Activated CD4-positive, alpha-beta T cell treated with anti-CD3 and anti-CD28 coated beads, Interleukin-2, amount 50 U/mL, for 24 hours (primary cell): Measurements from ENCODE around the gene ELMO3.

Experiments used
- DNase-seq, 2 donors: peaks; one replicate each; pipeline ENCODE4 v3.0.0-alpha.2; 2020; ENCODE audit warnings: low read depth in 1 of 2, low spot score in 1 of 2

The ELMO3 gene

DNA sequence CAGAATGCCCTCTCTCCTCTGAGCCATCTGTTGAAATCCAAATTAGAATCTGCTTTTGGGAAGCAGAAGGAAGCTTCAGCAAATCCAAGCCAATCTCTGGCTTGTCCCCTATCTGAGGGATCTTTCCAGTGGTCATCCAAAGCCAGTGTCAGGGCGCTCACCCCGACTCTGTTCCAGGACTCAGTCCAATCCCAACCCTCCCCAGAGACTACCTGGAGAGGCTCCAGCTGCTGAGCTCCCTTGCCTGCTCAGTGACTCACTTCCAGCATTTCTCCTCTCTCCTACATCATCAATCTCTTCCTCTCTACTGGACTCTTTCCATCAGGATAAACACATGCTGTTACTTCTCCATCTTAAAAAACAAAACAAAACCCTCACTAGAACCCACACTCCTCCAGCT is 17.6 kb upstream of the ELMO3 start:
- no peak for DNase-seq

GRCh38 chr16:67182288-67182687 is 16.6 kb upstream of the ELMO3 start:
- no peak for DNase-seq

GRCh38 chr16:67183284-67183626 is 15.7 kb upstream of the ELMO3 start:
- DNase-seq = no peak

DNA sequence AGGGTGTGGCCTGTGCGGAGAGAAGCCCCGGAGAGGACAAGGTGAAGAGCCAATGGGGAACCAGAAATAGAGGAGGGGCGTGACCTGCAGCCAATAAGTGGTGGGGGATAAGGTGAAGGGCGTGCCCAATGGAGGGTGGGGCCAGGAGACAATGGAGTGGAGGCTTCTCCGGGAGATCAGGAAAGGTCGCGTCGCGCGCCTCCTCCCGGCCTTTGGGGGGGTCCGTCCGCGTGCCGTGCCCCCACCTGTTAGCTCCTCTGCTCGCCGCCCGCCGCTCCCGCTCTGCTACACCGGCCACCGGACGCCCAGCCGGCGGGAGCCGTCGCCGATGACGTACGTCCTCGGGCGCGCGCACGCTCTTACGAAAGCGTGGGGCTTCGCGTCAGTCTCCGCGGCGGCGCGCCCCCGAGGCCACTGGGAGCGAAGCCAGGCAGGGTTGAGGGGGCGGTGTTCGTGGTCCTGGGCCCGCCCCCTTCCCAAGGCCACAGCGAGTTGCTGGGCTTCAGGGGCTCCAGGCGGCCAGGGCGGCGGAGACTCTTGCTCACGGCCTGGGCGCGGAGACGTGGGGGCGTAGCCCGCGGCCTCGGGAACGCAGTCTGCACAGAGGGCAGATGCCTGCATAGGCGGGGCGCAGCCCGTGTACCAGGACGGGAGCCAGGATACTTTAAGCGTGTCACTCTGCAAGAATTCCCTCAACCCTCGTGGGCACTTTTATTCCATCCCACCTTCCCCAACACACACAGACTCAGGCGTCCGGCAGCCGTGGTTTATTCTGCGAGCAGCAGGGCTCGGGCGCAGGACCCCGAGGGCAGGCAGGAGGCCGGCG is 15.1 kb upstream of the ELMO3 start, which contains the start of gene MATCAP1:
MATCAP1 (minus strand) TSS at position 337 of the 826 bp plus-strand sequence. CDS start 3,353 bp downstream, outside the sequence.
- DNase-seq = peak; percentile 78 to 92

DNA sequence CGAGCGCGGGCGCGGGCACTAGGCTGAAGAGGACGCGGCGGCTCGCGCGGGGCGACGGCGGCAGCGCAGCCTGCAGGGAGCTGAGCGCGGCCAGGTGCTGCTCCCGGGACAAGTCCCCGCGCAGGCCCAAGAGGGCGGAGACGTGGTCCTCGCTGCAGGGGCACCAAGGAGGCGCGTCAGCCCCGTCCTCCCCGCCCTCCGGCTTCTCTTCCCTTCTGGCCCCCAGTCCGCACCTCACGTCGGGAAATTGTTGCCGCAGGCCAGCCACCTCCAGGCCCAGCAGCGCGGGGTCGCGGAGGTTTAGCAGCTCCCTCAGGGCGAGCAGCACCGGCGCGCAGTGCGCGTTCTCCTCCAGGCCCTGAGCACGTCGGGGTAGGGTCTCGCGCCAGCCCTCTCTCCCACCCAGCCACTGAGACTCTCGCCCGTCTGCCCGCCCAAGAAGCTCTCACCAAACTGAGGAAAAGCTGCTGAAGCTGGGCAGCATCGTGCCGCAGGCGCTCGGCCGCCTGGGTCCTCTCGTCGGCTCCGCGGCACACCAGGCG is 14.4 kb upstream of the ELMO3 start:
- no peak for DNase-seq

GRCh38 chr16:67184995-67185650 is 13.8 kb upstream of the ELMO3 start:
- peak; percentile 70 to 77 for DNase-seq

- no peak for DNase-seq
Observed at GRCh38 chr16:67185651-67186134, 13.2 kb upstream of the ELMO3 start.

GRCh38 chr16:67186550-67186950 is 12.4 kb upstream of the ELMO3 start:
- no peak for DNase-seq

DNA sequence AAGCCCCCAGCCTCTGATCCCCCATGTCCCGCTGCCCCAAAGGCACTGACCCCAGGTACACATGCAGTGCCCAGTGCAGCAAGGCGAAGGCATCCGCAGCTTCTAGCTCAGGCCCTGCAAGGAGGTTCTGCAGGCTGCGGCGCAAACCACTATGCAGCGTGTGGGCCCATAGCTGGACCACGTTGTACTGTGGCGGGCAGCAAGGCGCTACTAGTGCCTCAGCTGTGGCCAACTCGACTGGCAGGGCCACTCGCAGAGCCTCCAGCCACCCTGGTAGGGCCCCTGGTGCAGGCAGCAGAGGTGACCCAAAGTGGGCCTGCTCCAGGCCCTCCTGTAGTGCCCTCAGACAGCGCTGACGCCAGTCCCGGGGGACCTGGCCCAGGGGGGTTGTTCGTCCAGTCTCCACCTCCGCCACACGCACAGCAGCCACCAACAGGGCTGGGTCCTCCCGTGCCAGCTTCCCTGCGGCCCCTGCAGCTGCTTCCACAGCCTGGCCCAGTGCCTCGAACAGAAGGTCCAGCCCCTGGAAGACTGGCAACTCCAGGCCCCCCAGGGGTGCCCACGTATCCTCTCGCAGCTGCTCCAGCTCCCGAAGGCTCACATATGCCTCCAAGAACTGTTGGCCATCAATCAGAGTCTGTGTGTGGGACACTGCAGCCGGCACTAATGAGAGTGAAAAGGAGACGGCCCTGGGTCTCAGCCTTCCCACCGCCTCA is 11.6 kb upstream of the ELMO3 start:
- DNase-seq = no peak

DNA sequence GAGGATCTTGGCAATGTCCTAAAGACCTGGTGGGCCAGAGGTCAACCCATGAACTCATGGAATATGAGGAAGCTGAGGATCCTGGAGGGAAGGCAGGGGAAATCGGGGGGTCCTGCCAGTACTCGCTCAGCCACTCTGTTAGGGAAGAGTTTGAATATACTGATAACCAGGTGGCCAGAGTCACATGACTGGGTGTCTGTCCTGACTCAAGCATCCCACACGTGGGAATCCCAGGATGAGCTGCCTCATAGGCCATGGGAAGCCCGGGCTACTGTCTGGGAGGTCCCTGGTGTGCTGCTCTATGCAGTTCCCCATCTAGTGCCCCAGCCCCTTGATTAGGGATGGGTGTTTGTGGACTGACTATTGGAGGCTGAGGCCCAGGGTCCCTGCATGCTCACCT is 10.6 kb upstream of the ELMO3 start:
- DNase-seq = no peak

- no peak for DNase-seq
Observed at GRCh38 chr16:67188798-67189197, 10.1 kb upstream of the ELMO3 start.

GRCh38 chr16:67190041-67190440 is 8.9 kb upstream of the ELMO3 start, which contains the start of gene EXOC3L1:
Gene EXOC3L1, minus strand, starts transcription at chr16:67190136. Its CDS starts 460 bp downstream, at chr16:67189676.
- DNase-seq = no peak

DNA sequence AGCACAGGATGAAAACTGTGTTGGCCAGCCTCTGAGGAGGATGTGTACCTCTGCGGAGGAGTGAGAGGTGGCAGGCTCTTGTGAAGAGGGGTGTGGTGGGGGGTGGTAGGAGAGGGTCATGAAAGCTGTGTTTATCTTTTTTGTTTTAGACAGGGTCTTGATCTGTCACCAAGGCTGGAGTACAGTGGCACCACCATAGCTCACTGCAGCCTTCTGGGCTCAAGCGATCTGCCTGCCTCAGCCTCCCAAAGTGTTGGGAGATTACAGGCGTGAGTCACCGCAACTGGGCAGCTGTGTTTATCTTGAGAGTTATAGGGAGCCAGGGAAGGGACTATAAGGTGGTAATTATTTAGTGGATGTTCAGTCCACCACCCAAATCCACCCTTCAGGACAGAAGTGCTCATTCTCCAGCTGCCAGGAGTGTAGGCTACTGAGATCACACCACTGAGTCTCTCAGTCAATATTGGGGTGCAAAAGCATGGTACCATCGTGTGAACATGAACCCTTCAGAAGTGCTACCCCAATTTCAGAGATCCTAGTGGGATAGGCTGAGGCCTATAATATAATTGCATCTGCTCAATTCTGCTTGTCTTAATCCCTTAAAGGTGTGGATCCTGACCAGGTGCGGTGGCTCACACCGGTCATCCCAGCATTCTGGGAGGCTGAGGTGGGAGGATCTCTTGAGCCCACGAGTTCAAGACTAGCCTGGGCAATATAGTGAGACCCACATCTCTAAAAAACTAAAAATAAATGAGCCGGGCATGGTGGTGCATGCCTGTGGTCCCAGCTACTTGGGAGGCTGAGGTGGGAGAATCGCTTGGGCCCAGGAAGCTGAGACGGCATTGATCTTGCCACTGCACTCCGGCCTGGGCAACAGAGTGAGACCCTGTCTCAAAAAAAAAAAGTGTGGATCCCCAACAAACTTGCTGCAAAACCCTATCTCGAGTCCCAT is 8.2 kb upstream of the ELMO3 start:
- no peak for DNase-seq

GRCh38 chr16:67191411-67191994 is 7.4 kb upstream of the ELMO3 start:
- no peak for DNase-seq

GRCh38 chr16:67191995-67192681 is 6.8 kb upstream of the ELMO3 start, which contains the start of gene E2F4:
Gene E2F4, plus strand, starts transcription at chr16:67192155. Its CDS starts 73 bp downstream, at chr16:67192228.
- peak; percentile 70 to 87 for DNase-seq

DNA sequence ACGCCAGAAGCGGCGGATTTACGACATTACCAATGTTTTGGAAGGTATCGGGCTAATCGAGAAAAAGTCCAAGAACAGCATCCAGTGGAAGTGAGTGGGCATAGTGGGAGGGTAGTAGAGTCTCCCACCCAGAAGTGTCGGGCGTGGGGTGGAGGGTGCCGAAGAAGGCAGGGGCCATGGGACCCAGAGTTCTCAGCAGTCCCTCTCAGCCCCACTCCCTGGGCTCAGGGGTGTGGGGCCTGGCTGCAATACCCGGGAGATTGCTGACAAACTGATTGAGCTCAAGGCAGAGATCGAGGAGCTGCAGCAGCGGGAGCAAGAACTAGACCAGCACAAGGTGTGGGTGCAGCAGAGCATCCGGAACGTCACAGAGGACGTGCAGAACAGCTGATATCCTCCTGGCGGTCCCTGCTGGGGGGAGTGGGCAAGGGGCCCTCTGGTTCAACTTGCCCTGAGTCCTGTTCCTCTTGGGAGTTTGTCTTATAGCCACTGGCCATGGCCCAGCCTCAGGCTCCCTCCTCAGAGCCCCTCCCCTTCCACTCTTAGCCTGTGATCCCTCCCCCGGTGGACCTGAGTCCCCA is 6.1 kb upstream of the ELMO3 start:
- DNase-seq = no peak

DNA sequence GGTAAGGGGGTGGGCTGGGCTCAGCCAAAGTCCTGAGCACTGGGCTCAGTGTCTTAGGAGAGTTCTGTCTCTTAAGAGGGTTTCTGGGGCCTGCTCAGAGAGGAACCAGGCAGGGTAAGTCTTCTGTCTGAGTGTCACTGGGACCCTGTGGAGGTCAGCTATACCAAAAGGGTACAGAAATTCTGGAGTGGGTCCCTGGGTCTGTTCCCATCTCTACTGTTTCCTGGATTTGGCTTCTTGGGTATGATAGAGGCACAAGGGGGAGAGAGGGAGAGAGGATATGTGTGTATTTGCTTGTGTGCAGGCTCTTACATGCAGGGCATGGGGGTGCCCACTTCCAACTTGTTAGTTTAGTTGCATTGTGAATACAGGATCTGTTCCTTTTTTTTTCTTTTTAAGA is 5.4 kb upstream of the ELMO3 start:
- no peak for DNase-seq

DNA sequence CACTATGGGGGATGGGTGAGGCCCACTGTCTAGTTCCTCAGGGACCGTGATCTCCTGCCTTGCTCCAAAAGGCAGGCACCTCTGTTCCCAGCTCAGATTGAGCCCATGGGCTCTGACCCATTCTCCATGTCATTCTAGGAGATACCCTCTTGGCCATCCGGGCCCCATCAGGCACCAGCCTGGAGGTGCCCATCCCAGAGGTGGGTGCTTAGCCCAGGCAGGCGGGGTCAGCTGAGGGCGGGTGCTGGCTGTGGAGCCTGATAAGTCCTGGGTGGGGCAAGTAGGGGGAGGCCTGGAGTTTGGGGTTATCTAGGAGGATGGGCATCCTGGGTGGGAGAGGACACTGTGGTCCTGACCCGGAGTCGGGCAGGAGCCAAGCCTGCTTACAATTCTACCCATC is 4.7 kb upstream of the ELMO3 start:
- DNase-seq = no peak

GRCh38 chr16:67195676-67196075 is 3.3 kb upstream of the ELMO3 start:
- DNase-seq = no peak
